Frontal cortex (tissue), 1 donor: Measurements from ENCODE around the gene GRM2. TPM values are rescaled to one million over a fixed set of nuclear protein-coding genes. Genes with fewer than 3 reads are reported as not detected.

ENCODE experiments used
- small RNA-seq: library from RNA; depleted of rRNA; stranded (forward); fragments of <200 nt; gene quantifications from one replicate; pipeline ENCODE3, GENCODE V24; 2014
- total RNA-seq: library from RNA; depleted of rRNA; stranded (reverse); fragments of >200 nt; gene quantifications from one replicate; pipeline ENCODE4 v1.2.3, GENCODE V29; 2014

GRM2 gene
- total RNA-seq, 1 donor from 2014 or later: 6.5 TPM

Small RNAs within 50 kb of the gene (small RNA-seq; reads per million reads assigned to genes)
- gene RNA5SP132: 80.0 reads per million, percentile 98 among the genes with 10 or more reads in this experiment

Other genes starting within 250 kb of the GRM2 start
- gene DCAF1, start 207.1 kb upstream of the GRM2 start, total RNA-seq: 26.5 TPM
- 23.2 TPM for gene RAD54L2, start 168.3 kb upstream of the GRM2 start, total RNA-seq
- gene TEX264, start 35.8 kb upstream of the GRM2 start, total RNA-seq: 17.9 TPM
- gene IQCF6, start 72.2 kb downstream of the GRM2 start, total RNA-seq: not detected
- gene IQCF2, start 154.5 kb downstream of the GRM2 start, total RNA-seq: not detected
- not detected for gene IQCF5, start 168.5 kb downstream of the GRM2 start, total RNA-seq
- not detected for gene IQCF1, start 196.3 kb downstream of the GRM2 start, total RNA-seq
- gene RRP9, start 234.8 kb downstream of the GRM2 start, total RNA-seq: 20.8 TPM
- gene PARP3, start 235.3 kb downstream of the GRM2 start, total RNA-seq: 3.3 TPM
- gene GPR62, start 248.3 kb downstream of the GRM2 start, total RNA-seq: 0.41 TPM